Neural cell (in vitro differentiated cells): ENCODE measurements around the gene CBFA2T2.

Experiments
- RAD21 ChIP-seq: fragments of 450-650 bp; conservative IDR thresholded peaks from 2 replicates; pipeline ENCODE4 v1.6.1; 2014; ENCODE audit warnings: antibody characterized with exemption, mild to moderate bottlenecking, moderate library complexity
- TF ChIP-seq, protein P1 (sequence below): fragments of 450-650 bp; IDR thresholded peaks from 2 replicates; pipeline ENCODE4 v1.5.1; 2014; ENCODE audit warnings: antibody characterized with exemption, mild to moderate bottlenecking, moderate library complexity; ENCODE audit not compliant: poor library complexity, severe bottlenecking

GRCh38 chr20:33612001-33612400, 122.1 kb downstream of the CBFA2T2 start:
- TF ChIP-seq, protein P1, sequence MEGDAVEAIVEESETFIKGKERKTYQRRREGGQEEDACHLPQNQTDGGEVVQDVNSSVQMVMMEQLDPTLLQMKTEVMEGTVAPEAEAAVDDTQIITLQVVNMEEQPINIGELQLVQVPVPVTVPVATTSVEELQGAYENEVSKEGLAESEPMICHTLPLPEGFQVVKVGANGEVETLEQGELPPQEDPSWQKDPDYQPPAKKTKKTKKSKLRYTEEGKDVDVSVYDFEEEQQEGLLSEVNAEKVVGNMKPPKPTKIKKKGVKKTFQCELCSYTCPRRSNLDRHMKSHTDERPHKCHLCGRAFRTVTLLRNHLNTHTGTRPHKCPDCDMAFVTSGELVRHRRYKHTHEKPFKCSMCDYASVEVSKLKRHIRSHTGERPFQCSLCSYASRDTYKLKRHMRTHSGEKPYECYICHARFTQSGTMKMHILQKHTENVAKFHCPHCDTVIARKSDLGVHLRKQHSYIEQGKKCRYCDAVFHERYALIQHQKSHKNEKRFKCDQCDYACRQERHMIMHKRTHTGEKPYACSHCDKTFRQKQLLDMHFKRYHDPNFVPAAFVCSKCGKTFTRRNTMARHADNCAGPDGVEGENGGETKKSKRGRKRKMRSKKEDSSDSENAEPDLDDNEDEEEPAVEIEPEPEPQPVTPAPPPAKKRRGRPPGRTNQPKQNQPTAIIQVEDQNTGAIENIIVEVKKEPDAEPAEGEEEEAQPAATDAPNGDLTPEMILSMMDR: no peak
- TF ChIP-seq RAD21: no peak
